Superior temporal gyrus (tissue), 1 donor: ENCODE measurements around the gene SUDS3.

Source experiments
- DNase-seq: peaks from one replicate; pipeline ENCODE4 v3.0.0-alpha.2; 2016; ENCODE audit errors: extremely low spot score

The SUDS3 gene

GRCh38 chr12:118447181-118447580 lies 70.8 kb downstream of the SUDS3 start:
- DNase-seq = no peak

GRCh38 chr12:118448341-118448740 lies 72.0 kb downstream of the SUDS3 start:
- DNase-seq = no peak

- no peak for DNase-seq
Observed at GRCh38 chr12:118455327-118455726, 79.0 kb downstream of the SUDS3 start.

- DNase-seq = no peak
Observed at GRCh38 chr12:118456741-118457140, 80.4 kb downstream of the SUDS3 start.

GRCh38 chr12:118459110-118459509 lies 82.8 kb downstream of the SUDS3 start:
- no peak for DNase-seq

GRCh38 chr12:118463677-118464076 lies 87.3 kb downstream of the SUDS3 start:
- DNase-seq = no peak

- no peak for DNase-seq
Observed at GRCh38 chr12:118465706-118466105, 89.4 kb downstream of the SUDS3 start.
